Measurements from ENCODE around the gene ZNF516.

The ZNF516 gene

DNA sequence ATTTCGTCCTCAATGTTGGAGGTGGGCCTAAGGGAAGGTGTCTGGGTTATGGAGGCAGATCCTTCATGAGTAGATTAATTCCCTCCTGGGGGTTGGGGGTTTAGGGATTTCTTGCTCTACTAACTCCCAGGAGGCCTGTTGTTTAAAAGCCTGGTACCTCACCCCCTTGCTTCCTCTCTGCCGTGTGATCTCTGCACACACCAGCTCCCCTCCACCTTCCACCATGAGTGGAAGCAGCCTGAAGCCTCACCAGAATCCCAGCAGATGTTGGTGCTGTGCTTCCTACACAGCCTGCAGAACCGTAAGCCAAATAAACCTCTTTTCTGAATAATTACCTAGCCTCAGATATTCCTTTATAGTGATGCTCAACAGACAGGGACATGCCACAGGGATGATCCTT is 141.5 kb downstream of the ZNF516 start:
- DNase-seq (ENCODE audit: extremely low read depth, low read depth), result no peak
- TF ChIP-seq, protein P1, sequence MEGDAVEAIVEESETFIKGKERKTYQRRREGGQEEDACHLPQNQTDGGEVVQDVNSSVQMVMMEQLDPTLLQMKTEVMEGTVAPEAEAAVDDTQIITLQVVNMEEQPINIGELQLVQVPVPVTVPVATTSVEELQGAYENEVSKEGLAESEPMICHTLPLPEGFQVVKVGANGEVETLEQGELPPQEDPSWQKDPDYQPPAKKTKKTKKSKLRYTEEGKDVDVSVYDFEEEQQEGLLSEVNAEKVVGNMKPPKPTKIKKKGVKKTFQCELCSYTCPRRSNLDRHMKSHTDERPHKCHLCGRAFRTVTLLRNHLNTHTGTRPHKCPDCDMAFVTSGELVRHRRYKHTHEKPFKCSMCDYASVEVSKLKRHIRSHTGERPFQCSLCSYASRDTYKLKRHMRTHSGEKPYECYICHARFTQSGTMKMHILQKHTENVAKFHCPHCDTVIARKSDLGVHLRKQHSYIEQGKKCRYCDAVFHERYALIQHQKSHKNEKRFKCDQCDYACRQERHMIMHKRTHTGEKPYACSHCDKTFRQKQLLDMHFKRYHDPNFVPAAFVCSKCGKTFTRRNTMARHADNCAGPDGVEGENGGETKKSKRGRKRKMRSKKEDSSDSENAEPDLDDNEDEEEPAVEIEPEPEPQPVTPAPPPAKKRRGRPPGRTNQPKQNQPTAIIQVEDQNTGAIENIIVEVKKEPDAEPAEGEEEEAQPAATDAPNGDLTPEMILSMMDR (IDR thresholded peaks at IDR 0.05; ENCODE audit: low read depth, low read length), result no peak

DNA sequence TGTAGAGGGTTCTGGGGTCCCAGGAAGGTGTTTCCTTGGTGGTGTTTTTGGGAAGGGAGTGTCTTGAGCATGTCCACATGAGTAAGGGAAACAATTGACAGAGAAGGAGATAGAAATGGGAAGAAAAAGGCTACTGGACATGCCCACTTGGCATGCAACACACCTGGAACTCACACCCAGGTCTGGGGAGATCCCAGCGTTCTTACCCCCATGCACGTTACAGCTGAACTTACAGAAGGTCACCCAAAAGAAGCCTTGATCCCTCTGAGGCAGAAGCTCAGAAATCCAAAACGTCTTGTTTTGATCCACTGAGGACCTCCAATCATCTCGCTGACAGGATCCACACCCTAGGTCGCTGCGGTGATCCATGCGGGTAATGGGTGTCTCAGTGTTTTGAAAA is 142.0 kb downstream of the ZNF516 start:
- DNase-seq (ENCODE audit: extremely low read depth, low read depth), result no peak
- TF ChIP-seq, protein P1 (IDR thresholded peaks at IDR 0.05; ENCODE audit: low read depth, low read length), result no peak

DNA sequence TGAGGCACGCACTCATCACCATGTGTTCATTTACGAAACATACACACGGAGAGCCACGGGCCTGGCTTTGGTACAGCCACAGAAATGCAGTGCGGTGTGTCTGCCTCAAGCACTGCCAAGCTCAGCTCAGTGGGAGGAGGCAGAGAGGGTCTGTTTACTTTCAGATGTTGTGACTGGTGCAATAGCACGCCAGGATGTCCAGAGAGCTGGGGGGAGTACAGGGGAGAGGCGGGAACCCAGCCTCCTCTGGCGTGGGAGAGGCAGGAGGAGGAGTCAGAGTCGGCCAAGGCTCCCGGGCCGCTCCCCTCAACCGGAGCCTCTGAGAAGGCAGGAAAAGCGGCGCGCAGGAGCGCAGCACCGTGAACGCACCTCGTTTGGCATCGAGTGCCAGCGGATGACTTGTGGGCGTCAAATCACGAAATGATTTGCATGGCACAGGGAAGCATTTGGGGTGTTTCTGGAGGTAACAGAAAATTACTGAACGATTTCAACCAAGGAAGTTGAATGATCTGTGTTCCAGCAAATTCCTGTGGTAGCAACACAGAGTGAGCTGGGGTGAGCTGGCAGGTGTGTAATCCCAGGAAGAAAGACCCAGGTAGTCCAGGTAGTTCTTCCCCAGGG is 143.0 kb downstream of the ZNF516 start:
- TF ChIP-seq, protein P1 (IDR thresholded peaks at IDR 0.05; ENCODE audit: low read depth, low read length), result no peak
- DNase-seq (ENCODE audit: extremely low read depth, low read depth), result peak; percentile 85

DNA sequence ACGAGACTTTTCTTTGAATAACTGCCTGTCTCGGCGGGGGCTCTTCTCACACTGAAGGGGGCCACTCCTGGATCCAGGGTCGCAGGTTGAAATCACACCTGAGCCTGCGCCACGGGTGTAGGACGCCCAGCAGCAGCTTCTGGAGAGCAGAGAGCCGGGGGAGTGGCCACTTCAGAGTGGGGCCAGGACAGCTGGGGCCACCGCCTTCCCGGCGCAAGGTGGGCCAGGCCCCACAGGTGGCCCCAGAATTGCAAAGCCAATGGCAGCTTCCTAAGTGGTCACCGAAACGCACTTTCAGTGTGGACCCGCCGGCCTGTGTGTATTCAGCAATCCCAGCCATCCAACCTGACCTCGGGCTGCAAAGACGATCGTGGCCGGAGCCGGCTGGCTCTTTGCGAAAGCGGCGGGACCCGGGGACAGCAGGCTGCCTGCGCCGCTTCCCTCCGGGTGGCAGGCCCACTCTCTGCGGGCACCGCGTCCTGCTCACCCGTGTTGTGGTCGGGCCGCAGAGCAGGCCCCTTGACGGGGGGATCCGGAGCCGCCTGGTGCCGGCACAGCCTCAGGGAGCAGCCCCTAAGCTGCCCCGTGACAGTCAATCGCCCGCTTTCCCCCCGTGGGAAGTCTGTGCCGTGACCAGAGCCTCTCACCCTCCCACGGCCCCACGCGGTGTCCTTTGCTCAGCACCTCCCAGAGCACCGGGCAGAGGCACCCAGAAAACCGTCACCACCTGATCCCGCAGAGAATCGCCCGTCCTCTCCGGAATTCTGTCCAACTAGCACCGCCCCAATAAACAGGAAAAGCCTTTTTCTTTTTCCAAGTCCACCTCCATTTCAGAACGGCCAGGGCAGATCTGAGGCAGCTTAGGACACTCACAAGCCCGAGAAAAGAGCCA is 144.7 kb downstream of the ZNF516 start:
- DNase-seq (ENCODE audit: extremely low read depth, low read depth), result no peak
- TF ChIP-seq, protein P1 (IDR thresholded peaks at IDR 0.05; ENCODE audit: low read depth, low read length), result no peak

DNA sequence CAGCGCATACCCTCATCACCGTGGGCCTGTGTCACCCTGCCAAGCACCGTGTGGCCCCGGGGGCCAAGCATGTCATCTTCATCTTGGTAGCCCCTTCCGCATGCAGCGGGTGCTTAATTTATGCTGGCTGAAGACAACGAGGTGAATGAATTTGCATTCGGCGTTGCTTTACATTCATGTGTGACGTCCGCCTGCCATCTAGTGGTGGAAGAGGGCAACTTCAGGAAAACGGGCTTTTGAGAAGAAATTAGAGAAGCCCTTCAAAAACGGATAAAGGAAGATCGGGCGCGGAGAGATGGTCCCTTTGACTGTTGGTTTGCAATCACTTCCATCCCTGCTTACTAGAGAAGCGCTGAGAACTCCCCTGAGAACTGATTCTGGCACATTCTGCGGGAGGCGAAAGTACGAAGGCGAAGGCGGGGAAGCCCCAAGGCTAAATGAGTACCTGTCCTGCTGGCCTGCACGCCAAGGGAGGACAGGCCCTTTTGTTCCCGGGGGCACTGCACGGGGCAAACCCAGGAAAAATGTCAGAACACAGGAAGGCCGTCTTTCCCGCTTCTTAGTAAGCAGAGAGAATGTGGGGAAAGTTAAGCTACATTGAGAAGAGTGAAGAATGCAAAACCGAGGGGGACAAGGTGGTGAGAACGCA is 145.9 kb downstream of the ZNF516 start:
- TF ChIP-seq, protein P1 (IDR thresholded peaks at IDR 0.05; ENCODE audit: low read depth, low read length), result peak; percentile 92
- DNase-seq (ENCODE audit: extremely low read depth, low read depth), result peak; percentile 30

DNA sequence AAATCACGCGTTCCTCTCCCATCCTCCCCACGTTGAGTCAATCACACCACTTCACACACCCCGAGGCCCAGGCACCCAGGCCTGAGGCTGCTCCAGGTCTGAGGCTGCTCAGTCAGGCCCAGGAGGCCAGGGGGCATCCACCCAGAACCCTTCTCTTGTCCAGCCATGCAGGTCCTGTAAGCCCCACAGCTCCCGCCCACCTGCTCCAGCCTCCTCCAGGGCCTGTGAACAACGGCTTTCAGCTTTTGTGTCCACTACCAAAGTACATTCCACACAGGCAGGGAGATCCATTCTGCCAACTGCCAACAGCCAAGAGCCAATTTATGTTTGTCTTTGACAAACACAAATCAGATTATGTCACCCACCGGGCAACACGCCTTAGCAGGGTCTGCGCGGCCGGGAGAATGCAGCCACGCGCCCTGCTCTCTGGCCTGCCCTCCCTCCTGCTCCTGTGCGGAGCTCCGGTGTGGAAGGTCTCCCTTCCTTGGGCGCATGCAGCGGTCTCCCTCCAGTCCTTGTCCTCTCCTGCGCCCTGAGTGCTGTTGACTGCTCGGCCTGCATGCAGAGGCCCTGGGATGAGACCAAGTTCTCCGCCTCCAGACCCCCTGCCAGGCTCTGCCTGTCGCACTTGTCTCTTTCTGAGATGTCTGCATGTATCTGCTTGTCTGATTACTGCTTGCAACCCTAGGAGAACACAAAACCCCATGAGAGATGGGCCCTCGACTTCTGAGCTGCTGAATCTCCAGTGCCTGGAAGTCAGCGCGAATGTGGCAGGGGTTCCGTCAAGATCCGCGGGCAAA is 146.6 kb downstream of the ZNF516 start:
- DNase-seq (ENCODE audit: extremely low read depth, low read depth), result no peak
- TF ChIP-seq, protein P1 (IDR thresholded peaks at IDR 0.05; ENCODE audit: low read depth, low read length), result no peak

All from AG09319 (cell line).